Muscle layer of colon (tissue), 2 donors: ENCODE data around the gene KIF20B.
A peak's percentile ranks its signal among the peaks of the same experiment; 100 is the strongest.

ENCODE experiments used
- H3K27ac ChIP-seq: one replicate; pipeline ENCODE4 v1.7.0; 2013; ENCODE audit warnings: low read depth, mild to moderate bottlenecking, low read length, moderate library complexity
- H3K27me3 ChIP-seq, 2 donors: one replicate each; pipeline ENCODE4 v1.7.0; 2013; ENCODE audit warnings: low read length in 2 of 2, mild to moderate bottlenecking in 2 of 2; ENCODE audit not compliant: insufficient read depth in 2 of 2, control insufficient read depth in 1 of 2
- H3K36me3 ChIP-seq: one replicate; pipeline ENCODE4 v1.7.0; 2013; ENCODE audit warnings: mild to moderate bottlenecking, low read length; ENCODE audit not compliant: insufficient read depth
- H3K4me1 ChIP-seq: one replicate; pipeline ENCODE4 v1.7.0; 2013; ENCODE audit warnings: mild to moderate bottlenecking, low read length; ENCODE audit not compliant: insufficient read depth
- H3K4me3 ChIP-seq, 2 donors: one replicate each; pipeline ENCODE4 v1.7.0; 2013; ENCODE audit warnings: low read length in 2 of 2, low read depth in 1 of 2, mild to moderate bottlenecking in 1 of 2, moderate library complexity in 1 of 2
- H3K9ac ChIP-seq: one replicate; pipeline ENCODE4 v1.7.0; 2013; ENCODE audit warnings: low read length
- H3K9me3 ChIP-seq: one replicate; pipeline ENCODE4 v1.7.0; 2013; ENCODE audit warnings: mild to moderate bottlenecking, low read length
- donor health status: abdominal sarcoma.
- donor health status: Adenocarcinoma of cecum.

Gene KIF20B, protein sequence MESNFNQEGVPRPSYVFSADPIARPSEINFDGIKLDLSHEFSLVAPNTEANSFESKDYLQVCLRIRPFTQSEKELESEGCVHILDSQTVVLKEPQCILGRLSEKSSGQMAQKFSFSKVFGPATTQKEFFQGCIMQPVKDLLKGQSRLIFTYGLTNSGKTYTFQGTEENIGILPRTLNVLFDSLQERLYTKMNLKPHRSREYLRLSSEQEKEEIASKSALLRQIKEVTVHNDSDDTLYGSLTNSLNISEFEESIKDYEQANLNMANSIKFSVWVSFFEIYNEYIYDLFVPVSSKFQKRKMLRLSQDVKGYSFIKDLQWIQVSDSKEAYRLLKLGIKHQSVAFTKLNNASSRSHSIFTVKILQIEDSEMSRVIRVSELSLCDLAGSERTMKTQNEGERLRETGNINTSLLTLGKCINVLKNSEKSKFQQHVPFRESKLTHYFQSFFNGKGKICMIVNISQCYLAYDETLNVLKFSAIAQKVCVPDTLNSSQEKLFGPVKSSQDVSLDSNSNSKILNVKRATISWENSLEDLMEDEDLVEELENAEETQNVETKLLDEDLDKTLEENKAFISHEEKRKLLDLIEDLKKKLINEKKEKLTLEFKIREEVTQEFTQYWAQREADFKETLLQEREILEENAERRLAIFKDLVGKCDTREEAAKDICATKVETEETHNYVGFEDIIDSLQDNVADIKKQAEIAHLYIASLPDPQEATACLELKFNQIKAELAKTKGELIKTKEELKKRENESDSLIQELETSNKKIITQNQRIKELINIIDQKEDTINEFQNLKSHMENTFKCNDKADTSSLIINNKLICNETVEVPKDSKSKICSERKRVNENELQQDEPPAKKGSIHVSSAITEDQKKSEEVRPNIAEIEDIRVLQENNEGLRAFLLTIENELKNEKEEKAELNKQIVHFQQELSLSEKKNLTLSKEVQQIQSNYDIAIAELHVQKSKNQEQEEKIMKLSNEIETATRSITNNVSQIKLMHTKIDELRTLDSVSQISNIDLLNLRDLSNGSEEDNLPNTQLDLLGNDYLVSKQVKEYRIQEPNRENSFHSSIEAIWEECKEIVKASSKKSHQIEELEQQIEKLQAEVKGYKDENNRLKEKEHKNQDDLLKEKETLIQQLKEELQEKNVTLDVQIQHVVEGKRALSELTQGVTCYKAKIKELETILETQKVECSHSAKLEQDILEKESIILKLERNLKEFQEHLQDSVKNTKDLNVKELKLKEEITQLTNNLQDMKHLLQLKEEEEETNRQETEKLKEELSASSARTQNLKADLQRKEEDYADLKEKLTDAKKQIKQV (N-terminal part only)

DNA sequence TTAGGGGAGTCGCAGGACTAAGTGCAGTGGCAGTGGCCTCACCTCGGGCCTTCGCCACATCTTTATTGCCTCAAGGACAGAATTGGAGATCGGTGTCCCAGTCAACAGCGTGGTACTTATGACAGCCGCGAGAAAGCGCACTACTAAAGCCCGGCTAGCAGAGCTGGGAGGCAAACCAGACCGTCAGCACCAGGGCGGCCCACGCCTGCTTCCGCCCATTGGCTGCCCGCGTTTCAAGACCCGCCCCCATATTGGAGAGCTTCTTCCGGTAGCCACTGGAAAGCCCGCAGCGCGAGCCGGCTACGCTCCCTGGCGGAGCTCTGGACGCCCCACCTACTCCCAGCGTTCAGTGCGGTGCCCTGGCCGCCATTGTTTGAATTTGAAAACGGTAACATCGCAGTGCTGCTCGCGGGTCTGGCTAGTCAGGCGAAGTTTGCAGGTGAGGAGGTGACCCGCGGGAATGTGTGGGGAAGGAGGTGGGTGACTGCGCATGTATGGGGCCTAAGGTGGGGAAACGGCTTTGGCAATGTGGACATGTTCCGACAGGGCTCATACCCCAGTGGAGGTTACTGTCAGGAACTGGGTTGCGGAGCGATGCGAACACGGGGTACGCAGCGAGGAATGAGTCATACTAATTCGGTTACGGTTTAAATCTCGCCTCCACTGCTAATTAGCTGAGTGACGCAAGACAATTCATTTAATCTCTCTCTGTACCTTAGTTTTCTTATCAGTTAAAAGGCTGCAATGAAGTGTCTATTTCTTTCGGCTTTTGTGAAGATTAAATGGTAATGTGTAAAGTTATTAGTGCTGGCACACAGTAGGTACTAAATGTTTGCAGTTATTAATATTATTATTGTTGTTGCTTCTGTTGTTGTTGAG lies at the start of gene KIF20B:
KIF20B (plus strand) TSS at position 349 of the 879 bp plus-strand sequence. CDS start 3,705 bp downstream, outside the sequence.
- Histone ChIP-seq H3K9ac (peak within 1 kb of the TSS; percentile 74), H3K4me3 (peak within 1 kb of the TSS; percentile 90), H3K4me1 (peaks cover 9% of the 10 kb centered on the region)

DNA sequence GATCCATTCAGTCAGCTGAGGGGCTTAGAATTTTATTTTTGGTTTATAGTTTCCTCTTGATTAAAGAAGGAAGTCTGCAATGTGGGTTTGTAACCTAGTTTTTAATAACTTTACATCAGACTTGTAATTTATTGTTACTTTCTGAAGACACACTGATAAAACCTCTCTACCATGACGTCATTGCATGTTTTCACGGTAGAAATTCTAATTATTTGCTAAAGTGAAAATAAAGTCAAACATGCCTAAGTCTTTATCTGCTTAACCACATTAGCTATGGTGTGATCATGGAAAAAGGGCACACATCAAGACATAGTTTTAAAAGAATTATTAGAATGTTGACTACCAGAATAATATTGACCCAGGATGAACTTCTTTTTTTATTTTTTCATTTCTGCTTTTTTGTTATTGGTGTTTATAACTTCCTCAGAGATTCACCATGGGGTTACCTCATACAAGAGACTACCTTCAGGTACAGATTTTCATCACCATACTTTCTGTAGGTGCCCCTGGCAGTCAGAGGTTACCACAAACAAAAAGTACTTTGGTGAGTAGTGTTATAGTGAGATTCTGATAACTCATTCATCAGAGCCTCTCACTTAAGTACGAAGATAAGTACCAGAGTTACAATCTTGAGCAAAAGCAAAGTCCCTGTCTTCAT lies 49.3 kb upstream of the KIF20B start:
- Histone ChIP-seq H3K9ac (no peak overlapping the region), H3K36me3 (no peaks in the 10 kb centered on the region), H3K27me3 (no peaks in the 10 kb centered on the region)

More for the DNA sequence above, at the start of gene KIF20B:
- H3K9me3 ChIP-seq, result no peaks in the 10 kb centered on the region
- H3K36me3 ChIP-seq, result no peaks in the 10 kb centered on the region
- H3K27me3 ChIP-seq, result no peaks in the 10 kb centered on the region
- H3K27ac ChIP-seq, result peak within 1 kb of the TSS; percentile 78

DNA sequence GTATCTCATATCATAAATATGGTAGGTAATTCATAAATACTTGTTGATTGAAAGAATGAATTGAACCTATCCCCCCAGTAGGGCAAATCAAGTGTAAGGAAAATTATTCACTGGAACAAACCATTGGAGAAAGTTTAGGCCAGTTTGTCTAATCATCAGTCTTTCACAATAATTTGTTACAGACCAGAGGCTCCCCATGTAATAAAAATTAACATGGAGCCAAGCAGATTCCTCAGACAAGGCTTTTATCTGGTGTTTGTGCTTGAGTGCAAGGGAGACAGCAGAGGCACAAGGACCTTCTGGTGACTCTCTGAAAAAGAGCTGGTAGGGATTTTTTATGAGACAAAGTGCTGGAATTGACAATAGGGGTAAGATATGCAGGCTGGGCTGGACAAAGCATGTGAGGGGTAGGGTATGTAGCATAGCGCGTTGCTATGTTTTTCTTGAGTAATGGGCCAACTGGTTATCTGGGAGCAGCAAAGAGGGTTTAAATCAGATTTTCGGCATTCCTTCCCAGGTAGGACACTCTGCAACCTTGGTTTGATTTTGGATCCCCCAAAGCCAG lies 48.5 kb upstream of the KIF20B start:
- Histone ChIP-seq H3K4me3 (no peak overlapping the region), H3K36me3 (no peaks in the 10 kb centered on the region), H3K27ac (no peak overlapping the region), H3K4me1 (no peaks in the 10 kb centered on the region), H3K27me3 (no peaks in the 10 kb centered on the region), H3K9ac (no peak overlapping the region), H3K9me3 (no peaks in the 10 kb centered on the region)

More for the DNA sequence above, 49.3 kb upstream of the KIF20B start:
- Histone ChIP-seq H3K9me3 (no peaks in the 10 kb centered on the region), H3K4me1 (no peaks in the 10 kb centered on the region), H3K4me3 (no peak overlapping the region), H3K27ac (no peak overlapping the region)

DNA sequence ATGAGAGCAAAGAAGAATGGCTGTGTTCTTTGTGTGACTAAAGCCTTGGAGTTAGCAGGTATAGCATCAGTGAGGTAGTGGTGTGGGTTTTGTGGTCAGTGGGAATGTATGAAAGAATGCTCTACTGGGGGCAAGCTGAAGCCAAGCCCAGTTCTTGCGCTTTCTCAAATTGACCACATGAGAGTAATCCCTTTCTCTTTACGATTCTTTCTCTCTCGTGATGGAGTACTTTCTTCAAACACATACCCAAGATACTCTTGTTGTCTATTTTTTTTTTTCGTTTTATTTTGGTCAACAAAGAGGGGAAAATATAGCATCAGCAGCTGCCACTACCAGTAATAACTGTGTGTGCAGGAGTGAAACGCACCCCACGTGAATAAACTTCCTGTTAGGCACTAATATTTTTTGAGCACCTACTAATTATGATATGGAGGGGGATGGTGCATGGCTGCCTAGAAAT lies 48.0 kb upstream of the KIF20B start:
- H3K27me3 ChIP-seq, result no peaks in the 10 kb centered on the region
- H3K9ac ChIP-seq, result no peak overlapping the region
- no peaks in the 10 kb centered on the region for H3K4me1 ChIP-seq
- no peak overlapping the region for H3K4me3 ChIP-seq
- no peaks in the 10 kb centered on the region for H3K9me3 ChIP-seq
- no peak overlapping the region for H3K27ac ChIP-seq
- no peaks in the 10 kb centered on the region for H3K36me3 ChIP-seq

DNA sequence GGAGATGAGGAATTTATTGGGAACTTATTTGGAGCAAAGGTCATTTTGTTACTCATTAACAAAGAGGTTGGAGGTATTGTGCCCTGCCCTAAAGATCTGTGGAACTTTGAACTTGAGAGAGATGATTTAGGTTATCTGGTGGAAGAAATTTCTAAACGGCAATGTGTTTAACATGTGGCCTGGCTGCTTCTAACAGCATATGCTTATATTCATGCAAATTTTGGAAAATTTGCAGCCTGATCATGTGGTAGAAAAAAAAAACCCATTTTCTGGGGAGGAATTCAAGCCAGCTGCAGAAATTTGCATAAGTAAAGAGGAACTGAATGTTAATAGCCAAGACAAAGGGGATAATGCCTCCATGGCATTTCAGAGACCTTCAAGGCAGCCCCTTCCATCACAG lies 45.7 kb upstream of the KIF20B start:
- Histone ChIP-seq H3K9me3 (no peaks in the 10 kb centered on the region), H3K27ac (no peak overlapping the region), H3K9ac (no peak overlapping the region), H3K4me1 (no peaks in the 10 kb centered on the region), H3K36me3 (no peaks in the 10 kb centered on the region), H3K27me3 (no peaks in the 10 kb centered on the region), H3K4me3 (no peak overlapping the region)

DNA sequence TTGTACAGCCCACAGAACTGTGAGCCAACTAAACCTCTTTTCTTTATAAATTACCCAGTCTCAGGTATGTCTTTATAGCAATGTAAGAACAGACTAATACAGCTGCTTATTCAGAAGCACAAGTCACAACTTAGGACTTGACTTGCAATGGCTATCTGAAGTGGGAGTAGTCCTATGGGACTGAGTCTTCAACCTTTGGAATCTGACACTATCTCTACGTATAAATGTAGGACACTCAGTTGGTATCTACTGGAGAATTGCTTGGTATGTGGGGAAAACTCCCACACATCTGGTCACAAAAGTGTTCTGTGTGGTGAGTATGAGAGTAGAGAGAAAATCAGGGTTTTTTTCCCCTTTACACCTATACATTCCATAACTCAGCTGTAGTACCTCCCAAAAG lies 44.1 kb upstream of the KIF20B start:
- Histone ChIP-seq H3K27ac (no peak overlapping the region), H3K4me1 (no peaks in the 10 kb centered on the region), H3K36me3 (no peaks in the 10 kb centered on the region), H3K9me3 (no peaks in the 10 kb centered on the region), H3K27me3 (no peaks in the 10 kb centered on the region), H3K9ac (no peak overlapping the region), H3K4me3 (no peak overlapping the region)

DNA sequence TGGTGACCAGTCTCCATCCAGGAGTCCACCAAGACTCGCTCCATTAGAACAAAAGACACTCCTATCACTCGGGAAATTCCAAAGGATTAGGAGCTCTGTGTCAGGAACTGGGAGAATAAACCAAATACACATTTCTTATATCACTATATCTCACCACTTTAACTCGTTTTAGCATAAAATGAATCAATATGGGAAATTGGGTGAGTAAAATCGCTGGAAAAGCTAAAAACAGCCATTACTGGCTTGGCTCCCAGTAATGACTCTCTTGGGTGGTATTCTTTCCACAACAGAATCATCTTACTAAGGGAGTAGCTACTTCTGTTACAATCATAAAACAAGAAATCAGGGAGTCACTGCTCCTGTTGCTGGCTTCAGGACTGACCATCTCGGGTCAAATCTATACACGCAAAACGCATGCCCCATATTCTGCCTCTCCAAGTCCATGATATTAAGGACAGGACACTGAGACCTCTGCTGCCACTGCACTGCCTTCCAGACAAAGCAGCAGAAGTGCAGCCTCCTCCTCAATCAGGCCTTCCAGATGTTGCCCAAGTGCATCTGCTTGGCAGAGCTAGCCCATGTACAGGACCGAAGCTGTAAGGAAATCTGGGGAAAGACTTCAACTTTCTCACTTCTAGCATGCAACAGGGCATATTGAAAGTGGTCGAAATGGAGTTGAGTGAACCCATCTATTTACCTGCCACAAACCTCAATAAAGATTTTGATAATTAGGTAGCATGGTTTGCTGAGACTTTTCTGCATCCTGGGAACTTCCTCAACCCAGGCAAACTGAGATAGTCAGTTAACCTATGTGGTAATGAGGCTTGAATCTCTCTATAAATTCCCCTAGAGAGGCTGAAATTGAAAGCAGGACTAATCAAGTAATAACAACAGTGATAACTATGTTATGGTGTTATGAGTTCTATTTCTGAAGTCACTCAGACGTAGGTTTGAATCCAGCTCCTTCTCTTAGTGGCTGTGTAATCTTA lies 42.0 kb upstream of the KIF20B start:
- H3K4me1 ChIP-seq, result no peaks in the 10 kb centered on the region
- H3K9ac ChIP-seq, result no peak overlapping the region
- no peaks in the 10 kb centered on the region for H3K36me3 ChIP-seq
- H3K27me3 ChIP-seq, result no peaks in the 10 kb centered on the region
- H3K27ac ChIP-seq, result no peak overlapping the region
- H3K4me3 ChIP-seq, result no peak overlapping the region
- H3K9me3 ChIP-seq, result no peaks in the 10 kb centered on the region

DNA sequence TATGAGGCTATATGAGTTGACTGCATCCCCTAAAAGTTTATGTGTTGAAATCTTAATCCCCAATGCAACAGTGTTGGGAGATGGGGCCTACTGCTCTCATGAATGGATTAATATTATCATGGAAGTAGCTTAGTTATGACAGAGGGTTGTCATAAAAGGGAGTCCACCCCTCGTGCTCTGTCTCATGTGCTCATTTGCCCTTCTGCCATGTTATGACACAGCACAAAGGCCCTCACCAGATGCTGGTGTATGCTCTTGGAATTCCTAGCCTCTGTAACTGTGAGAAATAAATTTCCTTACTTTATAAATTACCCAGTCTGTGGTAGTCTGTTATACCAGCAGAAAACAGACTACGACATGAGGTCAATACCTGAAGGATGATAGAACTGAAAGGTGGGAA lies 38.8 kb upstream of the KIF20B start:
- no peak overlapping the region for H3K27ac ChIP-seq
- H3K27me3 ChIP-seq, result no peaks in the 10 kb centered on the region
- no peaks in the 10 kb centered on the region for H3K36me3 ChIP-seq
- no peak overlapping the region for H3K9ac ChIP-seq
- H3K4me3 ChIP-seq, result no peak overlapping the region
- H3K9me3 ChIP-seq, result no peaks in the 10 kb centered on the region
- no peaks in the 10 kb centered on the region for H3K4me1 ChIP-seq

DNA sequence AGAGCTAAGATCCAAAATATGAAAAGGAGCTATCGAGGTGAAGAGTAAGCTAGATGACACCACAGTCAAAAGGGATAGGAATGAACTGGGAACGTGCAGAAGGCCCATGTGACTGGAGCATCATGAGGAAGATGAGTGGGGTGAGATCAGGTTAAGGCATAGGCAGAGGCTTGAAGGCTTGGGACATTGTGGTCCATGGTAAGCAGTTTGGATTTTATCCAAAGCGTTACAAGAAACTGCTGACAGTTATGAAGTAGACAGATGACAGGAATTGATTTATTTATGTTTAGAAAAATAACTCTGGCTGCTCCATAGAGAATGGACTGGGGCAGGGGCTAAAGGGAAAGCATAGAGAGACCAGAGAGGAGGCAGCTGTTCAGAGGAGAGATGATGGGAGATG lies 38.2 kb upstream of the KIF20B start:
- no peak overlapping the region for H3K4me3 ChIP-seq
- no peaks in the 10 kb centered on the region for H3K27me3 ChIP-seq
- H3K4me1 ChIP-seq, result no peaks in the 10 kb centered on the region
- H3K27ac ChIP-seq, result no peak overlapping the region
- no peak overlapping the region for H3K9ac ChIP-seq
- no peaks in the 10 kb centered on the region for H3K9me3 ChIP-seq
- H3K36me3 ChIP-seq, result no peaks in the 10 kb centered on the region
